Astrocyte (in vitro differentiated cells and primary cell): ENCODE measurements around the gene FAM193B. TPM values are rescaled to one million over a fixed set of nuclear protein-coding genes. Genes with fewer than 3 reads are reported as not detected.

Experiments
- DNase-seq: peaks from one replicate; pipeline ENCODE4 v3.0.0-alpha.2; 2010; ENCODE audit warnings: low read depth
- FAIRE-seq: peaks from 2 replicates; lab custom pipeline; 2011; peaks lifted over from hg19 to GRCh38; lab: Jason Lieb, UNC
- H2AFZ ChIP-seq: 2 replicates; pipeline ENCODE4 v1.6.0; 2012; ENCODE audit warnings: low read depth, low read length, inconsistent platforms
- H3K27ac ChIP-seq: 2 replicates; pipeline ENCODE4 v1.5.1; 2011; ENCODE audit warnings: low read depth, low read length, inconsistent platforms
- H3K27me3 ChIP-seq: 2 replicates; pipeline ENCODE4 v1.6.0; 2011; ENCODE audit warnings: low read length, inconsistent platforms; ENCODE audit not compliant: insufficient read depth
- H3K36me3 ChIP-seq: 2 replicates; pipeline ENCODE4 v1.5.1; 2011; ENCODE audit warnings: low read length, inconsistent platforms; ENCODE audit not compliant: insufficient read depth
- H3K4me1 ChIP-seq: 2 replicates; pipeline ENCODE4 v1.5.1; 2011; ENCODE audit warnings: low read length, inconsistent platforms; ENCODE audit not compliant: insufficient read depth
- H3K4me2 ChIP-seq: 2 replicates; pipeline ENCODE4 v1.6.0; 2012; ENCODE audit warnings: low read length, inconsistent platforms
- H3K4me3 ChIP-seq: 2 replicates; pipeline ENCODE4 v1.5.1; 2011; ENCODE audit warnings: low read depth, mild to moderate bottlenecking, low read length, inconsistent platforms; ENCODE audit not compliant: insufficient read depth
- H3K79me2 ChIP-seq: 2 replicates; pipeline ENCODE4 v1.6.0; 2012; ENCODE audit warnings: mild to moderate bottlenecking, low read length, inconsistent platforms; ENCODE audit not compliant: insufficient read depth
- H3K9ac ChIP-seq: 2 replicates; pipeline ENCODE4 v1.6.0; 2012; ENCODE audit warnings: mild to moderate bottlenecking, low read length, inconsistent platforms
- H3K9me3 ChIP-seq: 2 replicates; pipeline ENCODE4 v1.5.1; 2012; ENCODE audit warnings: low read depth, mild to moderate bottlenecking, low read length, inconsistent platforms; ENCODE audit not compliant: insufficient read depth
- H4K20me1 ChIP-seq: 2 replicates; pipeline ENCODE4 v1.6.0; 2012; ENCODE audit warnings: low read length, inconsistent platforms; ENCODE audit not compliant: insufficient read depth
- H3K27ac Mint-ChIP-seq: one replicate; pipeline ENCODE4 v1.8.0; 2021; ENCODE audit warnings: mild to moderate bottlenecking, mixed read lengths; ENCODE audit not compliant: unreplicated experiment
- H3K27me3 Mint-ChIP-seq: one replicate; pipeline ENCODE4 v1.8.0; 2021; ENCODE audit warnings: low read depth, mixed read lengths; ENCODE audit not compliant: unreplicated experiment
- H3K36me3 Mint-ChIP-seq: one replicate; pipeline ENCODE4 v1.8.0; 2021; ENCODE audit warnings: low read depth, mixed read lengths; ENCODE audit not compliant: unreplicated experiment
- H3K4me1 Mint-ChIP-seq: one replicate; pipeline ENCODE4 v1.8.0; 2021; ENCODE audit warnings: low read depth, mixed read lengths; ENCODE audit not compliant: unreplicated experiment
- H3K4me3 Mint-ChIP-seq: one replicate; pipeline ENCODE4 v1.8.0; 2021; ENCODE audit warnings: mild to moderate bottlenecking, moderate library complexity, mixed read lengths; ENCODE audit not compliant: unreplicated experiment
- H3K9me3 Mint-ChIP-seq: one replicate; pipeline ENCODE4 v1.8.0; 2021; ENCODE audit warnings: mild to moderate bottlenecking, mixed read lengths; ENCODE audit not compliant: unreplicated experiment
- CTCF ChIP-seq: IDR thresholded peaks from 2 replicates; pipeline ENCODE4 v1.5.1; 2011; ENCODE audit warnings: low read depth, mild to moderate bottlenecking, inconsistent platforms, low read length, moderate library complexity; ENCODE audit not compliant: insufficient read depth
- EZH2 ChIP-seq: IDR thresholded peaks from 2 replicates; pipeline ENCODE4 v1.6.1; 2012; ENCODE audit warnings: mild to moderate bottlenecking, low read length, inconsistent platforms; ENCODE audit not compliant: insufficient read depth
- total RNA-seq: library from RNA; stranded (reverse); gene quantifications from 2 replicates; pipeline ENCODE4 v1.2.1, GENCODE V29; 2021

The FAM193B gene
- total RNA-seq, 1 donor from 2014 or later = 48.3 TPM

- peaks cover 28% of the 10 kb centered on the region for H3K79me2 ChIP-seq
- no peaks in the 10 kb centered on the region for H3K9me3 Mint-ChIP-seq
- peaks cover 26% of the 10 kb centered on the region for H3K36me3 Mint-ChIP-seq
- peaks cover 11% of the 10 kb centered on the region for H3K4me1 Mint-ChIP-seq
- no peak overlapping the region for H2AFZ ChIP-seq
- H3K9ac ChIP-seq = peak overlapping the region; percentile 98
- peaks cover 29% of the 10 kb centered on the region for H3K36me3 ChIP-seq
- peak overlapping the region; percentile 99 for H3K27ac Mint-ChIP-seq
- peaks cover 13% of the 10 kb centered on the region for H3K27me3 ChIP-seq
- peaks cover 26% of the 10 kb centered on the region for H3K27me3 Mint-ChIP-seq
- FAIRE-seq (no peak), DNase-seq (no peak)
- H3K9me3 ChIP-seq = no peaks in the 10 kb centered on the region
- H3K4me3 Mint-ChIP-seq = peak overlapping the region; percentile 99
- TF ChIP-seq EZH2 (no peak), CTCF (no peak)
- peak overlapping the region; percentile 91 for H3K27ac ChIP-seq
- H4K20me1 ChIP-seq = peaks cover 33% of the 10 kb centered on the region
- H3K4me2 ChIP-seq = peak overlapping the region; percentile 86
- H3K4me1 ChIP-seq = peaks cover 6% of the 10 kb centered on the region
- peak overlapping the region; percentile 96 for H3K4me3 ChIP-seq
Observed at GRCh38 chr5:177592905-177593304, 38.5 kb upstream of the FAM193B start.

GRCh38 chr5:177592010-177592834 lies 37.9 kb upstream of the FAM193B start, which contains the start of gene TMED9:
Gene TMED9 (plus strand): TSS chr5:177592203. CDS start chr5:177592215, 12 bp downstream.
- DNase-seq = peak; percentile 56
- Histone ChIP-seq H3K36me3 (peaks cover 29% of the 10 kb centered on the region), H3K4me1 (peaks cover 6% of the 10 kb centered on the region), H2AFZ (peak within 1 kb of the TSS; percentile 80), H3K4me2 (peak within 1 kb of the TSS; percentile 86), H3K79me2 (peaks cover 28% of the 10 kb centered on the region), H3K27ac (peak within 1 kb of the TSS; percentile 91), H3K9me3 (no peaks in the 10 kb centered on the region), H4K20me1 (peaks cover 33% of the 10 kb centered on the region), H3K4me3 (peak within 1 kb of the TSS; percentile 96), H3K9ac (peak within 1 kb of the TSS; percentile 98), H3K27me3 (peaks cover 13% of the 10 kb centered on the region)
- Mint-ChIP-seq H3K27me3 (peaks cover 28% of the 10 kb centered on the region), H3K36me3 (peaks cover 26% of the 10 kb centered on the region), H3K4me3 (peak within 1 kb of the TSS; percentile 99), H3K27ac (peak within 1 kb of the TSS; percentile 99), H3K9me3 (no peaks in the 10 kb centered on the region), H3K4me1 (peaks cover 11% of the 10 kb centered on the region)
- no peak for FAIRE-seq
- TF ChIP-seq CTCF (no peak), EZH2 (no peak)

GRCh38 chr5:177591690-177592009 lies 37.3 kb upstream of the FAM193B start:
- Histone ChIP-seq H4K20me1 (peaks cover 33% of the 10 kb centered on the region), H3K27ac (no peak overlapping the region), H3K4me3 (peak overlapping the region; percentile 96), H3K4me2 (peak overlapping the region; percentile 86), H3K4me1 (peaks cover 6% of the 10 kb centered on the region), H2AFZ (peak overlapping the region; percentile 80), H3K27me3 (peaks cover 13% of the 10 kb centered on the region), H3K36me3 (peaks cover 29% of the 10 kb centered on the region), H3K79me2 (peaks cover 28% of the 10 kb centered on the region), H3K9me3 (no peaks in the 10 kb centered on the region), H3K9ac (peak overlapping the region; percentile 98)
- Mint-ChIP-seq H3K27ac (peak overlapping the region; percentile 63), H3K4me1 (peaks cover 11% of the 10 kb centered on the region), H3K4me3 (peak overlapping the region; percentile 99), H3K36me3 (peaks cover 22% of the 10 kb centered on the region), H3K27me3 (peaks cover 31% of the 10 kb centered on the region), H3K9me3 (no peaks in the 10 kb centered on the region)
- TF ChIP-seq CTCF (no peak), EZH2 (no peak)
- DNase-seq (no peak), FAIRE-seq (no peak)
